Peyer's patch (tissue), 4 donors: ENCODE results near the gene PSRC1. TPM values are rescaled to one million over a fixed set of nuclear protein-coding genes. Genes with fewer than 3 reads are reported as not detected.

Experiments used
- DNase-seq, 3 donors: peaks; one replicate each; pipeline ENCODE4 v3.0.0-alpha.2; 2017 to 2019
- H3K27ac ChIP-seq, 4 donors: fragments of 200-600 bp; sonication (generic); one replicate each; pipeline ENCODE4 v1.5.1; 2016 to 2019
- H3K27me3 ChIP-seq, 2 donors: fragments of 200-600 bp; sonication (generic); one replicate each; pipeline ENCODE4 v1.5.1; 2019
- H3K36me3 ChIP-seq, 3 donors: fragments of 200-600 bp; sonication (generic); one replicate each; pipeline ENCODE4 v1.5.1; 2016 to 2019
- H3K4me1 ChIP-seq, 4 donors: fragments of 200-600 bp; sonication (generic); one replicate each; pipeline ENCODE4 v1.5.1; 2016 to 2019
- H3K4me3 ChIP-seq, 4 donors: fragments of 200-600 bp; sonication (generic); 1 replicate in 3 of 4; 2 replicates in 1 of 4; pipeline ENCODE4 v1.5.1; 2016 to 2019; ENCODE audit warnings: mild to moderate bottlenecking in 1 of 4
- H3K9me3 ChIP-seq, 4 donors: fragments of 200-600 bp; sonication (generic); one replicate each; pipeline ENCODE4 v1.5.1; 2016 to 2019; ENCODE audit warnings: mild to moderate bottlenecking in 1 of 4
- POLR2A ChIP-seq, 2 donors: fragments of 450-650 bp; IDR thresholded peaks; one replicate each; pipeline ENCODE4 v1.5.1; 2017; ENCODE audit warnings: antibody characterized with exemption in 2 of 2, mild to moderate bottlenecking in 2 of 2, moderate library complexity in 2 of 2
- total RNA-seq, 4 donors: library from RNA; depleted of rRNA; stranded (reverse); fragments of >200 nt; gene quantifications; one replicate each; pipeline ENCODE4 v1.1.0, GENCODE V29; 2016
- TF ChIP-seq, protein P1 (sequence below), 6 experiments: fragments of 450-650 bp in 4 of 6; fragments of 200-600 bp in 2 of 6; sonication (generic) in 1 of 6; IDR thresholded peaks; one replicate each; pipeline ENCODE4 v1.5.1; 2017 to 2019; ENCODE audit warnings: antibody characterized with exemption in 6 of 6, mild to moderate bottlenecking in 3 of 6, moderate library complexity in 1 of 6

The PSRC1 gene
- total RNA-seq: 1 to 10 TPM; 3.5 to 8.3 (median 4.5) TPM

GRCh38 chr1:109282952-109283747 is at the start of gene PSRC1:
Gene PSRC1, minus strand, starts transcription at chr1:109283145.
- no peaks in the 10 kb centered on the region for H3K36me3 ChIP-seq
- TF ChIP-seq, protein P1, sequence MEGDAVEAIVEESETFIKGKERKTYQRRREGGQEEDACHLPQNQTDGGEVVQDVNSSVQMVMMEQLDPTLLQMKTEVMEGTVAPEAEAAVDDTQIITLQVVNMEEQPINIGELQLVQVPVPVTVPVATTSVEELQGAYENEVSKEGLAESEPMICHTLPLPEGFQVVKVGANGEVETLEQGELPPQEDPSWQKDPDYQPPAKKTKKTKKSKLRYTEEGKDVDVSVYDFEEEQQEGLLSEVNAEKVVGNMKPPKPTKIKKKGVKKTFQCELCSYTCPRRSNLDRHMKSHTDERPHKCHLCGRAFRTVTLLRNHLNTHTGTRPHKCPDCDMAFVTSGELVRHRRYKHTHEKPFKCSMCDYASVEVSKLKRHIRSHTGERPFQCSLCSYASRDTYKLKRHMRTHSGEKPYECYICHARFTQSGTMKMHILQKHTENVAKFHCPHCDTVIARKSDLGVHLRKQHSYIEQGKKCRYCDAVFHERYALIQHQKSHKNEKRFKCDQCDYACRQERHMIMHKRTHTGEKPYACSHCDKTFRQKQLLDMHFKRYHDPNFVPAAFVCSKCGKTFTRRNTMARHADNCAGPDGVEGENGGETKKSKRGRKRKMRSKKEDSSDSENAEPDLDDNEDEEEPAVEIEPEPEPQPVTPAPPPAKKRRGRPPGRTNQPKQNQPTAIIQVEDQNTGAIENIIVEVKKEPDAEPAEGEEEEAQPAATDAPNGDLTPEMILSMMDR (IDR thresholded peaks at IDR 0.05): peak in 5 of 6 experiments; percentile 35 to 82 (median 66)
- peak; percentile 54 to 56 for TF ChIP-seq POLR2A (IDR thresholded peaks at IDR 0.05)
- peak within 1 kb of the TSS; percentile 59 to 75 (median 61) for H3K4me3 ChIP-seq
- no peaks in the 10 kb centered on the region for H3K9me3 ChIP-seq
- H3K27ac ChIP-seq: peak within 1 kb of the TSS; percentile 73 to 85 (median 84)
- H3K27me3 ChIP-seq: no peaks in the 10 kb centered on the region
- peak; percentile 95 to 97 (median 97) for DNase-seq
- peaks cover 0 to 13% (median 4%) of the 10 kb centered on the region in 4 donors for H3K4me1 ChIP-seq

DNA sequence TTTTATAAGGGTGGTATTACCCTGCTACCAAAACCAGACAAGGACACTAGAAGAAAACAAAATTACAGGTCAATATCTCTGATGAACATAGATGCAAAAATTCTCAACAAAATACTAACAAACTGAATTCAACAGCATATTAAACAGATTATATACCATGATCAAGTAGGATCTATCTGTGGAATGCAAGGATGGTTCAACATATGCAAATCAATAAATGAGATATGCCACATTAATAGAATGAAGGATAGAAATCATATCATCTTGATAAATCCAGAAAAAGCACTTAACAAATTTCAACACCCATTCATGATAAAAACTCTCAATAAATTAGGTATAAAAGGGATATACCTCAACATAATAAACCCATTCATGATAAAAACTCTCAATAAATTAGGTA is 48.2 kb upstream of the PSRC1 start:
- Histone ChIP-seq H3K4me1 (no peaks in the 10 kb centered on the region), H3K27ac (no peak overlapping the region), H3K27me3 (no peaks in the 10 kb centered on the region), H3K4me3 (no peak overlapping the region), H3K9me3 (peaks cover 0 to 24% (median 0%) of the 10 kb centered on the region in 4 donors), H3K36me3 (peaks cover 0 to 91% (median 0%) of the 10 kb centered on the region in 3 donors)
- no peak for DNase-seq
- TF ChIP-seq POLR2A (IDR thresholded peaks at IDR 0.05): no peak
- TF ChIP-seq, protein P1 (IDR thresholded peaks at IDR 0.05): no peak

- Histone ChIP-seq H3K27me3 (no peaks in the 10 kb centered on the region), H3K27ac (no peak overlapping the region), H3K4me3 (no peak overlapping the region), H3K4me1 (no peaks in the 10 kb centered on the region), H3K9me3 (peaks cover 0 to 17% (median 0%) of the 10 kb centered on the region in 4 donors), H3K36me3 (peaks cover 0 to 91% (median 3%) of the 10 kb centered on the region in 3 donors)
- TF ChIP-seq POLR2A (IDR thresholded peaks at IDR 0.05): no peak
- TF ChIP-seq, protein P1 (IDR thresholded peaks at IDR 0.05): no peak
- no peak for DNase-seq
Observed at GRCh38 chr1:109327285-109327684, 44.3 kb upstream of the PSRC1 start.

DNA sequence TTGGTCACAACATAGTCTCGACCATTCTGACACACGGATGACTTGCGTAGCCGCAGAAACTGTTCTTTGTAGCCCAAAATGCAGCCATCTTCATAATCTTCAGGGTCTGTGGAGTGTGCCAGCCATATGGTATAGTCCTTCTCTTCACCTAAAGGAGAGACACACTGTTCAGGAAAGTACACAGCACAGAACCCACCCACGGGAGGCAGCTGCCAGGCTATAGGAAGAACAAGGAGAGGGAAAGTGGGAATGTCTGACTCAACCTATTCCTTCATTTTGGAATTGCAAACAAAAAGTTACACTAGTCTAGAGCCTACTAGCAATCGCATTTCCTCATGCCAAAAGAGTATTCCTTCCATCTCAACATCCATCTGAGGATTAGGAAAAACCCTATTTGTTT is 40.0 kb upstream of the PSRC1 start:
- Histone ChIP-seq H3K27ac (no peak overlapping the region), H3K36me3 (peaks cover 0 to 96% (median 3%) of the 10 kb centered on the region in 3 donors), H3K27me3 (no peaks in the 10 kb centered on the region), H3K4me3 (no peak overlapping the region), H3K9me3 (no peaks in the 10 kb centered on the region), H3K4me1 (no peaks in the 10 kb centered on the region)
- TF ChIP-seq, protein P1 (IDR thresholded peaks at IDR 0.05): no peak
- no peak for TF ChIP-seq POLR2A (IDR thresholded peaks at IDR 0.05)
- no peak for DNase-seq

- peaks cover 0 to 95% (median 3%) of the 10 kb centered on the region in 3 donors for H3K36me3 ChIP-seq
- no peaks in the 10 kb centered on the region for H3K27me3 ChIP-seq
- no peaks in the 10 kb centered on the region for H3K4me1 ChIP-seq
- no peak overlapping the region for H3K27ac ChIP-seq
- DNase-seq: no peak
- TF ChIP-seq, protein P1 (IDR thresholded peaks at IDR 0.05): no peak
- no peak for TF ChIP-seq POLR2A (IDR thresholded peaks at IDR 0.05)
- H3K4me3 ChIP-seq: no peak overlapping the region
- H3K9me3 ChIP-seq: no peaks in the 10 kb centered on the region
Observed at GRCh38 chr1:109319114-109319513, 36.2 kb upstream of the PSRC1 start.
